GM21390 (cell line): Measurements from ENCODE around the gene GALR2.

Source experiments
- ATAC-seq: cut with Tn5 transposase; IDR thresholded peaks from one replicate; pipeline ENCODE4 v1.9.1; 2021; ENCODE audit not compliant: unreplicated experiment

The GALR2 gene

DNA sequence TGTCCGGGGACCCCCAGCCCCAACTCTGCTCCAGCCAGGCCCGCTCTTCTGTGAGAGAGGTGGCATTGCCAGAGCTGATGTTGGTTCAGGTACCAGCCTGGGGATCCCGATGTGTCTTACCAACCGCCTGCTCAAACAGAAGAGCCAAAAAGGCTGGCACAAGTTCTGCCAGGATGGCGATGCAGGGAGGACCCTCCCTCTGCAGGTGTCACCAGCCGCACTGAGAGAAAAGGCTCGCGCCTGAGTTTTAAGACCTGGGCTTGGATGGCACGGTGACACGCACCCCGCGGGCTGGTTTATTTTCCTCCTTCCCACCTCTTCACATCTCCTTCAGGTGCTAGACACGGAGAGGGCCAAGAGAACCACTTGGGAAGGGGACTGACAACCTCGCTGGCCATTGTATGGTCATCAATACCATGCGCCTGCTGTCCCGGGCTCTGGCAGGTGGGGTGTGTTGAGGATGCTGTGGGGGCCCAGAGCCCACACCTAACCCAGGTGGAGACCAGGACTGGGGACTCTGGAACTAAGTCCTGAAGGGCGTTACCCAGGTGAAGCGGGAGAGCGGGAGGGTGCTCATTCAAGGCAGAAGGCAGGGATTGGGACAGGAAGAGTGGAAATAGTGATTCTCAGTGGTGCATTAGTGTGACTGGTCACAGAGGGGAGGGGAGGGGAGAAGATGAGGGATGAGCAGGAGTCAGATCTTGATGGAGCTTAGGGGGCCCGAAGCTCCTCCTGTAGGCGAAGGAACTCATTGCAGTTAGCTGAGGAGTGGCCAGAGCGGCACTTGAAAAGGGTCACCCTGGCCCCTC is 50.2 kb downstream of the GALR2 start:
- no peak for ATAC-seq

DNA sequence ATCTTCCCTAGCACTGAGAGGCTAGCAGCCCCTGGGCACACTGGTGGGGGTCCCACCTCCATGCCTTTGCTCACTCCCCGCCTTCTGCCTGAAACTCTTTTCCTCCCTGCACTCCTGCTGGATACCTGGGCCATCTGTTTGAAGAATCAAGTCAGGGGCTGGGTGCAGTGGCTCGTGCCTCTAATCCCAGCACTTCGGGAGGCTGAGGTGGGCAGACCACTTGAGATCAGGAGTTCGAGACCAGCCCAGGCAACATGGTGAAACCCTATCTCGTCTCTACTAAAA is 50.8 kb downstream of the GALR2 start:
- no peak for ATAC-seq

DNA sequence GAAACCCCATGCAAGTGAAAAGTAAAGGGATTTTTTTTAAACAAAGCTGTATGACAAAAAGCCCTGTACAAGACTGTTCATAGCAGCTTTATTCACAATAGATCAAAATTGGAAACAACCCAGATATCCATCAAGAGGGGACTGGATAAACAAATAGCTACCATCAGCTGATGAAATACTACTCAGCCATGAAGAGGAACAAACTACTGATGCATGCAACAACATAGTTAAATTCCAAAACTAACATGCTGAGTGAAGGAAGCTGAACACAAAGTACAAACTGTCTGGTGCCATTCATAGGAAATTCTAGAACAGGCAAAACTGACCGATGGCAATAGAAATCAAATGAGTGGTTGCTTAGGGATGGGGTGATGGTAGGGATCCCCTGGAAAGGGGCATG is 51.3 kb downstream of the GALR2 start:
- no peak for ATAC-seq
